Measurements from ENCODE around the gene LAMA2.

GRCh38 chr6:129472239-129472638 lies 589.3 kb downstream of the LAMA2 start:
- TF ChIP-seq CTCF (IDR thresholded peaks at IDR 0.05) (no peak), POLR2AphosphoS5 (IDR thresholded peaks at IDR 0.05; ENCODE audit: low read depth, low read length) (no peak), SIN3A (IDR thresholded peaks at IDR 0.05; ENCODE audit: borderline replicate concordance, insufficient read depth, low read depth, low read length) (no peak), REST (IDR thresholded peaks at IDR 0.05; ENCODE audit: insufficient read depth in 1 of 2, low read depth in 2 of 2, low read length in 1 of 2) (no peak), TCF7L2 (IDR thresholded peaks at IDR 0.05; ENCODE audit: low read depth, low read length) (no peak)
